HG03520 (cell line): Measurements from ENCODE around the gene IL36RN.
"Not testable (repeated sequence)": the region's sequence is repeated elsewhere in the genome, so short reads cannot be mapped to it uniquely, and the experiment has no call there.

ENCODE experiments used
- ATAC-seq: cut with Tn5 transposase; IDR thresholded peaks from one replicate; pipeline ENCODE4 v1.9.1; 2021; ENCODE audit warnings: mild to moderate bottlenecking, moderate library complexity; ENCODE audit not compliant: unreplicated experiment

The IL36RN gene

DNA sequence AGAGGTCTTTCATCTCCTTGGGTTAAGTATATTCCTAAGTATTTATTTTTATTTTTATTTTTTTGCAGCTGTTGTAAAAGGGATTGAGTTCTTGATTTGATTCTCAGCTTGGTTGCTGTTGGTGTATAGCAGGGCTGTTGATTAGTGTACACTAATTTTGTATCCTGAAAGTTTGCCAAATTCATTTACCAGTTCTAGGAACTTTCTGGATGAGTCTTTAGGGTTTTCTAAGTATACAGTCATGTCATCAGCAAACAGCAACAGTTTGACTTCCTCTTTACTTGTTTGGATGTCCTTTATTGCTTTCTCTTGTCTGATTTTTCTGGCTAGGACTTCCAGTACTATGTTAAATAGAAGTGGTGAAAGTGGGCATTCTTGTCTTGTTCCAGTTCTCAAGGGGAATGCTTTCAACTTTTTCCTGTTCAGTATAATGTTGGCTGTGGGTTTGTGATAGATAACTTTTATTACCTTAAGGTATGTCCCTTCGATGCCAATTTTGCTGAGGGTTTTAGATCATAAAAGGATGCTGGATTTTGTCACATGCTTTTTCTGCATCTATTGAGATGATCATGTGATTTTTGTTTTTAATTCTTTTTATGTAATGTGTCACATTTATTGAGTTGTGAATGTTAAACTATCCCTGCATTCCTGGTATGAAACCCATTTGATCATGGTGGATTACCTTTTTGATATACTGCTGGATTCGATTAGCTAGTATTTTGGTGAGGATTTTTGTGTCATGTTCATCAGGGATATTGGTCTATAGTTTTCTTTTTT is 38.0 kb downstream of the IL36RN start:
- ATAC-seq, result not testable (repeated sequence)

DNA sequence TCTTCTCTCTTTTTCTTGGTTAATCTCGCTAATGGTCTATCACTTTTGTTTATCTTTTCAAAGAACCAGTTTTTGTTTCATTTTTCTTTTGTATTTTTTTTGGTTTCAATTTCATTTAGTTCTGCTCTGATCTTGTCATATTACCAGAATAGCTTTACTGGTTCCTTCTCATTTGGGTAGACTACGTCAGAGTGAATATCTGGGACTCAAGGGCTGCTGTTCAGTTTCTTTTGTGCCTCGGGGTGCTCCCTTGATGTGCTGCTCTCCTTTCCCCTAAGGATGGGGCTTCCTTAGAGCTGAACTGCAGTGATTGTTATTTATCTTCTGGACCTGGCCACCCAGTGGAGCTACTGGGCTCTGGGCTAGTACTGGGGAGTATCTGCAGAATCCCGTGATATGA is 39.0 kb downstream of the IL36RN start:
- no peak for ATAC-seq

DNA sequence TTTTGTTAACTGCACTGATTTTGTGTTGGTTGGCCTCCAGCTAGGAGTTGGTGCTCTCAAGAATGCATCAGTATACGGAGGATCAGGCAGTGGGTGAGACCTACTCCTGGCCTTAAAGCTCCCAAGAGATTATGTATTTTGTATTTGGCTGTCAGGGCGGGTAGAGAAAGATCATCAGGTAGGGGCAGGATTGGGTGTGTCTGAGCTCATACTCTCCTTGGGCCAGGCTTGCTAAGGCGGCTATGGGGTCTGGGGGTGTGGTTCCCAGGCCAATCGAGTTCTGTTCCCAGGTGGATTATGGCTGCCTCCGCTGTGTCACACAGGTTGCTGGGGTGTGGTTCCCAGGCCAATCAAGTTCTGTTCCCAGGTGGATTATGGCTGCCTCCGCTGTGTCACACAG is 39.5 kb downstream of the IL36RN start:
- ATAC-seq, result no peak

DNA sequence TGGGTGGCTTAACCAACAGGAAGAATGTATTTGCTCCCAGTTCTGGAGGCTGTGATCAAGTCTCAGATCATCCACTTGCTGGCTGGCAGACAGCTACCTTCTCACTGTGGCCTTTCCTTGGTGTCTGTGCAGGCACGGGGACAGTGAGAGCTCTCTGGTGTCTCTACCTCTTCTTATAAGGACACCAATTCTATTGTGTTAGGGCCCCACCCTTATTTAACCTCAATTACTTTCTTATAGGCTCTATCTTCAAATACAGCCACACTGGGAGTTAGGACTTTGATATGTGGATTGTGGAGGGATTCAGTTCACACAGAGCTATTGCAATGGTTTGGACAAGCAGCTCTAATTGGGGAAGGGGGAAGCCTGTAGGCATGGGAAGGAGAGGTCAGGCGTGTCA is 43.1 kb downstream of the IL36RN start:
- no peak for ATAC-seq

DNA sequence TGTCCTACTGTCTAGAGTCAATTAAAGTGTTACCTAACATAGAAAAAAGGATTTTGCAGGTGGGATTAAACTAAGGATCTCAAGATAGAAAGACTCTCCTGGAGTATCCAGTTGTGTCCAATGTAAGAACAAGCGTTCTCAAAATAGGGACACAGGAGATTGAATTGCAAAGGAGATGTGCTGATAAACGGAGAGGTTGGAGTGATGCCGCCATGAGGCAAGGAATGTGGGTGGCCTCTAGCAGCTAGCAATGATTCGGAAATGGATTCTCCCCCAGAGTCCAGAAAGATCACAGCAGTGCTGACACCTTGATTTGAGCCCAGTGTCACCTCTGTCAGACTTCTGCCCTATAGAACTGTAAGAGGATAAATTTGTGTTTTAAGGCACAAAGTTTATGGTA is 44.3 kb downstream of the IL36RN start:
- no peak for ATAC-seq

DNA sequence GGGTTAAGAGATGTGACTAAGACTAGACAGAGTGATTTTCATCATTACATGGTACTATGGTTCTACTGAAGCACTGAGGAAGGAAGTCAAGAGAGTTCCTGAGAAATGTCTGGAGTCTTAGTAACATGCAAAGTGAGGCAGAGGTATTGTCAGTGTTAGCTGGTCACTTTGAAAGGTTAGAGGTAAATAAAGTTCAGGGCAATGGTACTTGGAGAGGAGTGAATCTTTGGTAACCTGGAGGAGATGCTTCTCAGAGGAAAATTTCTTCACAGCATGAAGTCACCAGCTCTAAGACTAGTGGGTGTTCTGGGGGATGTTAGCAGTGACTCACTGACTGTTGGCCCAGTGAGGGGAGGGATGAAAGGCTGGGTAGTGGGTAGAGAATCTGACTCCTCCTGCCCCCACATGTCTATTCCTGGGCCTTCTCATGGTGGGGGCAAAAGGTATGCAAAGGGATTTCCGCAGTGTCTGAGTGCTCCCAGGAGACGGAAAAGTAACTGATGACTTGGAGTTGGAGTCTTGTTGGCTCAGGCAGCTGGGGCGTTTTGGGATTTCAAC is 45.1 kb downstream of the IL36RN start:
- no peak for ATAC-seq

DNA sequence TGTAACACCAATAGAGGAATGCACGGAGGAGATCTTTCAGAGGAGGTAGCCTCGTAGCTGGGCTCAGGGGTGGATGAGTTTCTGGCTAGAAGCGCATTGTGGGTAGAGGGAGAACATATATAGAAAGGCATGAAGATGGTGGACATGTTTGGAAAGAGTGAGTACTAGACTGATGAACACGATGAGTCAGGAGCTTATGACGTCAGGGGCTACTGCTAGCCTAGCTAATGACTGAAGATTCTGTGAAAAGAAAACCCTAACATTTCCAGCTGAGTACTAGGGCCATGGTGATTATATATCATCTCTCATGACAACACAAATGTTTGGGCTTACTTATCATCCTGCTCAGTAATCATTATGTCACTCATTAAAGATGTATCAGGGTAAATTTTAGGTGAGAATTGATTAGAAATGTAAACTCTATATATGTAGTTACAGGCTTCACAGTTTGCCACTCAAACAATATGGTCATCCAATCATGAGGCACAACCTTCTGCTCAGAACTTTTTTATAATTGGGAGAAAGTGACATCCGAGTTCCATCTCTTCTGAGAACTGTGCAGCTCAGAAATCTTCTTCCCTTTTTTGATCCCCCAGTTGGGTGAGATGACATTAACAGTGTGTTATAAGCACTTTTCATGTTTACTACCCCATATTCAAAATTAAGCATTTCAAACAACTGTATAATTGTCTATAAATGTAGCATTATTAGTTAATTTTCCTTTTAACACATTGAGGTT is 46.2 kb downstream of the IL36RN start:
- no peak for ATAC-seq

DNA sequence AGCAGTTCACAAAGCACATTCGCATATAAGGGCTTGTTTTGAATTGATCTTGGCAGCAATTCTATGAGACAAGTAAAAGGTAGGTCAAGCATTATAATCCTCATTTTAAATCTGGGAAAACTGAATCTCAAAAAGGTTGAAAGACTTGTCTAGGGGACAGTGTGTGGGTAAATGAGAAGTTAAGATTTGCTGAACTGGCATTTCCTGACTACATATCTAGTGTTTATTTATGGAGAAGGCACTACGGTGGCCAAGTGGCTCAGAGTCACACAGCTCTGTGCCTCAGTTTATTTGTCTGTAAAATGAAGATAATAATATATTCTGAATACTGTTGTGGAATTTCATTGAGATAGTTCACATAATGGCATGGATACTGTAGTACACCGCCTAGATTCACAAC is 52.1 kb downstream of the IL36RN start:
- ATAC-seq, result no peak

DNA sequence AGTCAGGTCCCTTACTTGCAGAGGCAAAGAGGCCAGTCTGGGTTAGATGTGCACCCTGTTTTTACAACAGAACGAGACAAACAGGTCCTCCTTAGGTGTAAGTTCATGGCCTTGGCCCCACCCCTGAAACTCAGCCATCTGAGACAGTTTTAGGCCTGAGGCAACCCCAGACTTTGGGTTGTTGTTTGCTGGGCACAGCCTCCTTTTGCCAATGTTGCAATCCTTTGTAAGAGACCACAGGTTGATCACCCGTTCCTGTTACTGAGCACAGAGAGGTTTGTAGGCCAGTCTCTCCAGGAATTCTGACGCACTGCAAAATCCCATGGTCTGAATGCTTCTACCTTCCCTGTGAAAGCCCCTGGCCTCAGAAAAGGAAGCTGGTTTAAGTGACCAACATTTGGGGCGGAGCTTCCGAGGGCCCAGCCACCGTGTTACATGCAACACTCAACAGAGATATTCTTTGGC is 52.9 kb downstream of the IL36RN start:
- no peak for ATAC-seq

DNA sequence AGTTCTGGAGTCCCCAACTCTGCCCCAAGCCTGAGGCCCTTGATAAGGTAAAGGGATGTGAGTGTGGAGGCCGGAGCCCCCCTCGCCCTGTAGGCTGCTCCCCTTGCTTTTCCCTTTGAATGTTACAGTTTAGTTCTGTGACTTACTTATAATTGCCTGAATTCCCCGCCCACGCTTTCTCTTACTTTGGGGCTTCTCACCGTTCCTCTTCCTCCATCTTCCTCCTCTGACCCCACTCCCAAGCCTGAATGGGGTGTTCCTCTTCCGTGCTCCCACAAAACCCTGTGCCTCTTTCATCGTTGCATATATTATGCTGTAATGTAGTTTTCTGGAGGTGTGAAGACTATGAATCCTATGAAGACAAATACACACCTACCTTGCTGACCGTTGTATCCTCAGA is 53.4 kb downstream of the IL36RN start:
- no peak for ATAC-seq

DNA sequence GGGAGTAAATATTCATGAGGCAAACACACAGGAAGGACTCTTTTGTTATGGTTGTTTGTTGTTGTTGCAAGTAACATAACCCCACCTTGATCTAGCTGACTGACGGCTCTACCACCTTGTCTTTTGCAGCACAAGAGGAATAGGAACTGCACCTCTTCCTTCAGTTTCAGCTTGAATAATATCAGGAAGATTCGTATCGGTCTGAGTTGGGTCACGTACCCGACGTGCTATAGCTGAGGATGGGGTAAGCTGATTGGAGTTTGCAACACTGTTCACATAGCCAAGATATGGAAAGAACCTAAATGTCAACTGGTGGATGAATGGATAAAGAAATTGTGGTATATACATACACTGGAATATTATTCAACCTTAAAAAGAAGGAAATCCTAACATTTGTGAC is 53.9 kb downstream of the IL36RN start:
- ATAC-seq, result no peak

DNA sequence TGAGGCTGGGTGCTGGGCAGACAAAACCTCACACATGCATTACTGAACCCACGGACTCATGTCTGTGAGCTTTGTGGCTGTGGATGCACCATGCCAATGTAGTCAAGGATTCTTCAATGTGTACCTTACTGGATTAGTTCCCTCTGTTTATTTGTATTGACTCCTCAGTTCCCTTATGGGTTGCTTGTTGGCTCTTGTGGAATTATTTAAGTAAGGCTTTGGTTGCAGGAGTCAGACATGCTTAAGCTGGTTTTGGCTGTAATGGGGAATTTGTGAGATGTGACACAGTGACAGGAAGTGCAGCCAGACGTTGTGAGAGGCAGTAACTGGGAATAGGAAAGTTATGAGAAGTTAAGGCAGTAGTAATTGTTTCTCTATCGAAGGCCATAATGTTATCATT is 54.8 kb downstream of the IL36RN start:
- ATAC-seq, result no peak
